IMR-90 (cell line): ENCODE measurements around the gene YIPF1. TPM values are rescaled to one million over a fixed set of nuclear protein-coding genes. Genes with fewer than 3 reads are reported as not detected.

ENCODE experiments used
- ATAC-seq: fragments of 200-7000 bp; cut with Tn5 transposase; 2 replicates; pipeline ENCODE4 v1.9.1; 2020; ENCODE audit warnings: low read depth, mild to moderate bottlenecking, moderate library complexity
- BruUV-seq: library from RNA; stranded (reverse); fragments of 400-500 nt; replicated peaks from 2 replicates; lab custom pipeline; 2021; lab: Mats Ljungman, UMichigan
- CTCF ChIA-PET: fragments of 300-600 bp; formaldehyde crosslinking; extraction: SDS; loops from one replicate; lab custom pipeline; 2021; ENCODE audit warnings: antibody characterized with exemption; lab: Yijun Ruan, JAX
- POLR2A ChIA-PET: fragments of 300-600 bp; sonication (Branson Sonifier 250); formaldehyde crosslinking; loops from one replicate; lab custom pipeline; 2022; ENCODE audit warnings: antibody characterized with exemption; ENCODE audit not compliant: unreplicated experiment; lab: Charles Lee
- DNase-seq: peaks from one replicate; pipeline ENCODE4 v3.0.0; 2013
- H2AFZ ChIP-seq: replicated peaks from 2 replicates; pipeline ENCODE3; 2013; ENCODE audit warnings: low read length, mild to moderate bottlenecking; ENCODE audit not compliant: poor library complexity
- H2AK5ac ChIP-seq: 2 replicates; pipeline ENCODE4 v1.6.1; 2013; ENCODE audit warnings: low read depth, low read length, inconsistent platforms
- H2AK9ac ChIP-seq: replicated peaks from 2 replicates; pipeline ENCODE3; 2013; ENCODE audit warnings: mild to moderate bottlenecking, low read depth, low read length, moderate library complexity; ENCODE audit not compliant: poor library complexity
- H2BK120ac ChIP-seq: 2 replicates; pipeline ENCODE4 v1.6.1; 2013; ENCODE audit warnings: low read depth, low read length, inconsistent platforms
- H2BK15ac ChIP-seq: 3 replicates; pipeline ENCODE4 v1.6.1; 2013; ENCODE audit warnings: low read depth, low read length, inconsistent platforms
- H2BK20ac ChIP-seq: 2 replicates; pipeline ENCODE4 v1.6.1; 2013; ENCODE audit warnings: low read depth, mild to moderate bottlenecking, inconsistent platforms, low read length, moderate library complexity
- H2BK5ac ChIP-seq: 2 replicates; pipeline ENCODE4 v1.6.1; 2013; ENCODE audit warnings: mild to moderate bottlenecking, low read depth, low read length, inconsistent platforms; ENCODE audit not compliant: poor library complexity, severe bottlenecking
- H3K14ac ChIP-seq: replicated peaks from 2 replicates; pipeline ENCODE4 v1.6.1; 2013; ENCODE audit warnings: low read depth, low read length, inconsistent platforms
- H3K18ac ChIP-seq: 2 replicates; pipeline ENCODE4 v1.6.1; 2013; ENCODE audit warnings: low read depth, low read length, control low read depth
- H3K23ac ChIP-seq: 2 replicates; pipeline ENCODE4 v1.6.1; 2013; ENCODE audit warnings: low read depth, low read length, inconsistent platforms
- H3K27ac ChIP-seq: 2 replicates; pipeline ENCODE4 v1.5.1; 2013; ENCODE audit warnings: mild to moderate bottlenecking, control low read depth, low read length; ENCODE audit not compliant: insufficient read depth
- H3K27me3 ChIP-seq: 2 replicates; pipeline ENCODE4 v1.6.1; 2013; ENCODE audit warnings: low read length; ENCODE audit not compliant: control insufficient read depth, insufficient read depth
- H3K36me3 ChIP-seq: 2 replicates; pipeline ENCODE4 v1.6.1; 2013; ENCODE audit warnings: low read length, mixed read lengths; ENCODE audit not compliant: control insufficient read depth, insufficient read depth
- H3K4ac ChIP-seq: 2 replicates; pipeline ENCODE4 v1.6.1; 2013; ENCODE audit warnings: low read depth, low read length, inconsistent platforms
- H3K4me1 ChIP-seq: 2 replicates; pipeline ENCODE4 v1.6.1; 2013; ENCODE audit warnings: low read length, mixed read lengths; ENCODE audit not compliant: control insufficient read depth, insufficient read depth
- H3K4me2 ChIP-seq: 2 replicates; pipeline ENCODE4 v1.6.1; 2013; ENCODE audit warnings: low read depth, mild to moderate bottlenecking, control low read depth, low read length, moderate library complexity
- H3K4me3 ChIP-seq: 2 replicates; pipeline ENCODE4 v1.5.1; 2013; ENCODE audit warnings: low read depth, mild to moderate bottlenecking, control low read depth, low read length, moderate library complexity; ENCODE audit not compliant: insufficient read depth
- H3K56ac ChIP-seq: 2 replicates; pipeline ENCODE4 v1.6.1; 2013; ENCODE audit warnings: low read length, inconsistent platforms; ENCODE audit not compliant: insufficient read depth; ENCODE audit errors: extremely low read depth
- H3K79me1 ChIP-seq, 2 experiments: 2 replicates each; pipeline ENCODE4 v1.6.1; 2013; ENCODE audit warnings: low read length in 2 of 2, inconsistent platforms in 1 of 2, low read depth in 1 of 2
- H3K9ac ChIP-seq: 2 replicates; pipeline ENCODE4 v1.6.1; 2013; ENCODE audit warnings: low read depth, low read length, control low read depth
- H3K9me1 ChIP-seq: 2 replicates; pipeline ENCODE4 v1.6.1; 2013; ENCODE audit warnings: low read length, inconsistent platforms; ENCODE audit not compliant: insufficient read depth
- H3K9me3 ChIP-seq: 2 replicates; pipeline ENCODE4 v1.6.1; 2013; ENCODE audit warnings: low read length; ENCODE audit not compliant: control insufficient read depth, insufficient read depth
- H4K20me1 ChIP-seq: 2 replicates; pipeline ENCODE4 v1.6.1; 2013; ENCODE audit warnings: low read length, inconsistent platforms; ENCODE audit not compliant: insufficient read depth
- H4K5ac ChIP-seq: 2 replicates; pipeline ENCODE4 v1.6.1; 2013; ENCODE audit warnings: mild to moderate bottlenecking, low read depth, low read length, control low read depth
- H4K8ac ChIP-seq, 2 experiments: 2 replicates each; pipeline ENCODE4 v1.6.1; 2013; ENCODE audit warnings: low read depth in 2 of 2, low read length in 2 of 2, control low read depth in 1 of 2, inconsistent platforms in 1 of 2
- H4K91ac ChIP-seq: 2 replicates; pipeline ENCODE4 v1.6.1; 2013; ENCODE audit warnings: low read depth, low read length, inconsistent platforms; ENCODE audit not compliant: insufficient read depth
- CHD1 ChIP-seq: IDR thresholded peaks from 2 replicates; pipeline ENCODE4 v1.6.1; 2012; ENCODE audit warnings: low read depth, low read length, improper control_type of control experiment
- CTCF ChIP-seq: conservative IDR thresholded peaks from 2 replicates; pipeline ENCODE4 v1.5.1; 2012; ENCODE audit warnings: mild to moderate bottlenecking, low read depth, low read length, improper control_type of control experiment
- MAFK ChIP-seq: IDR thresholded peaks from 2 replicates; pipeline ENCODE4 v1.6.1; 2012; ENCODE audit warnings: low read depth, low read length, improper control_type of control experiment
- MAZ ChIP-seq: IDR thresholded peaks from 2 replicates; pipeline ENCODE4 v1.6.1; 2012; ENCODE audit warnings: low read depth, mild to moderate bottlenecking, low read length, improper control_type of control experiment, moderate library complexity, borderline replicate concordance
- NFE2L2 ChIP-seq: fragments of 150-350 bp; IDR thresholded peaks from 2 replicates; pipeline ENCODE4 v1.6.1; 2016; ENCODE audit warnings: low read depth, mild to moderate bottlenecking, low read length
- POLR2A ChIP-seq: IDR thresholded peaks from 2 replicates; pipeline ENCODE4 v1.6.1; 2012; ENCODE audit warnings: mild to moderate bottlenecking, low read depth, low read length
- RAD21 ChIP-seq: IDR thresholded peaks from 2 replicates; pipeline ENCODE4 v1.6.1; 2012; ENCODE audit warnings: low read length, improper control_type of control experiment
- RCOR1 ChIP-seq: IDR thresholded peaks from 2 replicates; pipeline ENCODE4 v1.6.1; 2012; ENCODE audit warnings: mild to moderate bottlenecking, low read length, improper control_type of control experiment; ENCODE audit not compliant: insufficient replicate concordance
- RFX5 ChIP-seq: IDR thresholded peaks from 2 replicates; pipeline ENCODE4 v1.8.0; 2012; ENCODE audit warnings: low read depth, mild to moderate bottlenecking, low read length, moderate library complexity
- SMC3 ChIP-seq: fragments of 150-350 bp; IDR thresholded peaks from 2 replicates; pipeline ENCODE4 v1.6.1; 2016; ENCODE audit warnings: low read depth, mild to moderate bottlenecking, antibody characterized with exemption, low read length, moderate library complexity
- USF2 ChIP-seq: fragments of 150-350 bp; IDR thresholded peaks from 2 replicates; pipeline ENCODE4 v1.6.1; 2017; ENCODE audit warnings: mild to moderate bottlenecking, antibody characterized with exemption, low read length, low read depth
- WGBS, 2 experiments: methylation state at CpG; one replicate each; pipeline versions ENCODE4 v1.1.5 to v1.1.7; 2013; ENCODE audit warnings: missing lambda C conversion rate in 2 of 2; ENCODE audit not compliant: insufficient read length in 1 of 2; ENCODE audit errors: extremely low coverage in 2 of 2; 5-methylcytosine and 5-hydroxymethylcytosine counted together
- dilution Hi-C: fragments of 300-500 bp; cut with HindIII; formaldehyde crosslinking; loops from one replicate; pipeline ENCODE4 v1.14.3; 2018; ENCODE audit warnings: low sequenced_read_pairs; ENCODE audit not compliant: unreplicated experiment
- in situ Hi-C: fragments of 300-500 bp; cut with MboI; formaldehyde crosslinking; loops from 3 replicates; pipeline ENCODE4 v1.14.3; 2019; ENCODE audit warnings: low sequenced_read_pairs, inconsistent platforms, mixed read lengths
- intact Hi-C: fragments of 100-400 bp; cut with micrococcal nuclease; formaldehyde crosslinking; loops from 2 replicates; pipeline ENCODE4 v1.10.0; 2022
- polyA plus RNA-seq, 3 experiments: library from polyadenylated mRNA; depleted of rRNA; stranded (reverse); fragments of >200 nt; gene quantifications; 2 replicates each; pipeline ENCODE4 v1.2.3, GENCODE V29; 2012; ENCODE audit warnings: low replicate concordance in 1 of 3
- total RNA-seq: library from RNA; depleted of rRNA; stranded (reverse); fragments of >200 nt; gene quantifications from 2 replicates; pipeline ENCODE4 v1.2.3, GENCODE V29; 2012
- TF ChIP-seq, protein P1 (sequence below): fragments of 150-350 bp; IDR thresholded peaks from 2 replicates; pipeline ENCODE4 v1.6.1; 2016; ENCODE audit warnings: low read depth, mild to moderate bottlenecking, low read length, moderate library complexity, borderline replicate concordance

Gene YIPF1
- total and polyA plus RNA-seq, 2 of the 4 experiments (the other 2 are of a cell fraction), result 23.7 to 35.3 TPM

GRCh38 chr1:53913352-53914033 is 23.9 kb upstream of the YIPF1 start:
- no peak overlapping the region for H3K9ac ChIP-seq
- no peak overlapping the region for H2BK5ac ChIP-seq
- H3K27me3 ChIP-seq, result no peaks in the 10 kb centered on the region
- no peak overlapping the region for H3K4me3 ChIP-seq
- H4K91ac ChIP-seq, result no peak overlapping the region
- no peak overlapping the region for H2BK120ac ChIP-seq
- CTCF ChIA-PET, result no interaction called here
- H3K14ac ChIP-seq, result no peak overlapping the region
- H3K4me1 ChIP-seq, result peaks cover 6% of the 10 kb centered on the region
- H3K36me3 ChIP-seq, result peaks cover 11% of the 10 kb centered on the region
- H4K8ac ChIP-seq, result no peak overlapping the region
- no peak overlapping the region for H4K5ac ChIP-seq
- H3K27ac ChIP-seq, result no peak overlapping the region
- DNase-seq (no peak), ATAC-seq (no peak)
- TF ChIP-seq SMC3 (no peak), MAFK (no peak), RCOR1 (no peak), NFE2L2 (no peak), USF2 (no peak), RAD21 (no peak), RFX5 (no peak), POLR2A (no peak), CTCF (no peak), MAZ (no peak), CHD1 (no peak)
- TF ChIP-seq, protein P1, sequence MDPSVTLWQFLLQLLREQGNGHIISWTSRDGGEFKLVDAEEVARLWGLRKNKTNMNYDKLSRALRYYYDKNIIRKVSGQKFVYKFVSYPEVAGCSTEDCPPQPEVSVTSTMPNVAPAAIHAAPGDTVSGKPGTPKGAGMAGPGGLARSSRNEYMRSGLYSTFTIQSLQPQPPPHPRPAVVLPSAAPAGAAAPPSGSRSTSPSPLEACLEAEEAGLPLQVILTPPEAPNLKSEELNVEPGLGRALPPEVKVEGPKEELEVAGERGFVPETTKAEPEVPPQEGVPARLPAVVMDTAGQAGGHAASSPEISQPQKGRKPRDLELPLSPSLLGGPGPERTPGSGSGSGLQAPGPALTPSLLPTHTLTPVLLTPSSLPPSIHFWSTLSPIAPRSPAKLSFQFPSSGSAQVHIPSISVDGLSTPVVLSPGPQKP, result no peak
- no peak overlapping the region for H2AFZ ChIP-seq
- dilution Hi-C loops, result no loop called here
- intact Hi-C loops, result no loop called here
- H3K9me1 ChIP-seq, result peaks cover 1% of the 10 kb centered on the region; the same call in 1 of the 2 replicates
- H2BK15ac ChIP-seq, result no peak overlapping the region
- no peaks in the 10 kb centered on the region for H4K20me1 ChIP-seq
- no peak overlapping the region for H3K23ac ChIP-seq
- no peak overlapping the region for H2AK9ac ChIP-seq
- H3K18ac ChIP-seq, result no peak overlapping the region
- WGBS, 2 experiments, result no CpG with 5 or more reads among the region's 5 CpGs
- no peak overlapping the region for H2AK5ac ChIP-seq
- H3K4me2 ChIP-seq, result no peak overlapping the region
- in situ Hi-C loops, result no loop called here
- POLR2A ChIA-PET, result interaction anchor here (0.6 kb wide), 1 partner anchor 13 kb away, joined by 8 read pairs; no protein-coding TSS in a partner anchor
- no peak overlapping the region for H3K56ac ChIP-seq
- no peaks in the 10 kb centered on the region for H3K79me1 ChIP-seq
- no peaks in the 10 kb centered on the region for H3K9me3 ChIP-seq
- H3K4ac ChIP-seq, result no peak overlapping the region
- H2BK20ac ChIP-seq, result no peak overlapping the region
- no TSS peak for BruUV-seq
